GM12878 (cell line): ENCODE data around the gene ABCA3. TPM values are rescaled to one million over a fixed set of nuclear protein-coding genes. Genes with fewer than 3 reads are reported as not detected.

Source experiments
- ATAC-seq: fragments of 200-7000 bp; cut with Tn5 transposase; 3 replicates; pipeline ENCODE4 v1.9.1; 2020; ENCODE audit warnings: mild to moderate bottlenecking, moderate library complexity
- BruUV-seq: library from RNA; stranded (reverse); fragments of 400-500 nt; replicated peaks from 2 replicates; lab custom pipeline; 2021; lab: Mats Ljungman, UMichigan
- CTCF ChIA-PET: fragments of 300-600 bp; sonication (Branson Sonifier 250); formaldehyde crosslinking; extraction: SDS; loops from one replicate; lab custom pipeline; 2021; ENCODE audit warnings: inconsistent platforms; lab: Yijun Ruan, JAX
- POLR2A ChIA-PET: fragments of 350-600 bp; formaldehyde crosslinking; extraction: SDS; loops from one replicate; lab custom pipeline; 2021; ENCODE audit warnings: inconsistent platforms; lab: Charles Lee
- RAD21 ChIA-PET: fragments of 300-600 bp; sonication (Branson Sonifier 250); formaldehyde crosslinking; loops from one replicate; lab custom pipeline; 2023; ENCODE audit warnings: antibody characterized with exemption; ENCODE audit not compliant: unreplicated experiment; lab: Charles Lee
- SMC1A ChIA-PET: fragments of 300-600 bp; sonication (Branson Sonifier 250); formaldehyde crosslinking; loops from one replicate; lab custom pipeline; 2023; ENCODE audit not compliant: unreplicated experiment, uncharacterized antibody; lab: Charles Lee
- DNase-seq: peaks from one replicate; pipeline ENCODE4 v3.0.0-alpha.2; 2011; ENCODE audit warnings: low read depth, low spot score
- FAIRE-seq: peaks from 3 replicates; lab custom pipeline; 2011; peaks lifted over from hg19 to GRCh38; lab: Jason Lieb, UNC
- H2AFZ ChIP-seq: 2 replicates; pipeline ENCODE4 v1.6.0; 2011; ENCODE audit warnings: low read depth, low read length, control low read depth; ENCODE audit not compliant: control insufficient read depth
- H3K27ac ChIP-seq: 2 replicates; pipeline ENCODE4 v1.5.1; 2011; ENCODE audit warnings: control low read depth; ENCODE audit not compliant: control insufficient read depth, insufficient read depth
- H3K27me3 ChIP-seq, 2 experiments: replicated peaks in 1 of 2; 2 replicates each; pipeline versions ENCODE4 v1.6.0 to v1.6.1; 2011; ENCODE audit warnings: low read length in 1 of 2; ENCODE audit not compliant: control insufficient read depth in 2 of 2, insufficient read depth in 2 of 2
- H3K36me3 ChIP-seq, 2 experiments: 2 replicates each; pipeline ENCODE4 v1.5.1; 2011; ENCODE audit warnings: low read length in 1 of 2; ENCODE audit not compliant: control insufficient read depth in 2 of 2, insufficient read depth in 2 of 2
- H3K4me1 ChIP-seq: 2 replicates; pipeline ENCODE4 v1.6.1; 2011; ENCODE audit warnings: mild to moderate bottlenecking, low read length, moderate library complexity, mixed read lengths; ENCODE audit not compliant: control insufficient read depth, insufficient read depth
- H3K4me2 ChIP-seq: 2 replicates; pipeline ENCODE4 v1.6.0; 2011; ENCODE audit warnings: control low read depth; ENCODE audit not compliant: control insufficient read depth, insufficient read depth
- H3K4me3 ChIP-seq: fragments of 200-600 bp; sonication (generic); 2 replicates; pipeline ENCODE4 v1.5.1; 2016
- H3K79me2 ChIP-seq: 2 replicates; pipeline ENCODE4 v1.6.0; 2011; ENCODE audit warnings: low read length; ENCODE audit not compliant: control insufficient read depth, insufficient read depth
- H3K9ac ChIP-seq: 2 replicates; pipeline ENCODE4 v1.8.0; 2011; ENCODE audit warnings: low read length, control low read depth, mixed read lengths; ENCODE audit not compliant: control insufficient read depth, insufficient read depth
- H3K9me3 ChIP-seq: replicated peaks from 3 replicates; pipeline ENCODE4 v1.5.1; 2011; ENCODE audit warnings: mild to moderate bottlenecking, low read length; ENCODE audit not compliant: control insufficient read depth, insufficient read depth
- H4K20me1 ChIP-seq: 2 replicates; pipeline ENCODE4 v1.6.0; 2011; ENCODE audit not compliant: control insufficient read depth, insufficient read depth
- CBX5 ChIP-seq: sonication (generic); IDR thresholded peaks from 2 replicates; pipeline ENCODE4 v1.6.1; 2016; ENCODE audit warnings: low read depth, moderate library complexity, mild to moderate bottlenecking, inconsistent platforms
- DPF2 ChIP-seq: fragments of 450-650 bp; IDR thresholded peaks from 2 replicates; pipeline ENCODE4 v1.6.1; 2017; ENCODE audit warnings: mild to moderate bottlenecking
- EGR1 ChIP-seq, 2 experiments: IDR thresholded peaks; 1 replicate in 1 of 2; 2 replicates in 1 of 2; pipeline ENCODE4 v1.6.1; 2011 to 2012; ENCODE audit warnings: low read depth in 2 of 2, low read length in 2 of 2, borderline replicate concordance in 1 of 2, mild to moderate bottlenecking in 1 of 2, moderate library complexity in 1 of 2
- EP300 ChIP-seq, 2 experiments: fragments of 150-350 bp in 1 of 2; IDR thresholded peaks; 2 replicates each; pipeline ENCODE4 v1.6.1; 2011 to 2012; ENCODE audit warnings: low read depth in 2 of 2, low read length in 2 of 2, borderline replicate concordance in 1 of 2, improper control_type of control experiment in 1 of 2, inconsistent platforms in 1 of 2; ENCODE audit not compliant: control insufficient read depth in 1 of 2
- IKZF2 ChIP-seq, 2 experiments: fragments of 450-650 bp; IDR thresholded peaks; 2 replicates each; pipeline ENCODE4 v1.6.1; 2017; ENCODE audit warnings: mild to moderate bottlenecking in 2 of 2, moderate library complexity in 2 of 2
- IRF4 ChIP-seq: IDR thresholded peaks from 2 replicates; pipeline ENCODE4 v1.6.1; 2011; ENCODE audit warnings: low read depth, low read length
- LARP7 ChIP-seq: fragments of 450-650 bp; IDR thresholded peaks from 2 replicates; pipeline ENCODE4 v1.6.1; 2017; ENCODE audit warnings: mild to moderate bottlenecking
- MXI1 ChIP-seq: fragments of 150-350 bp; IDR thresholded peaks from 2 replicates; pipeline ENCODE4 v1.6.1; 2011; ENCODE audit warnings: low read depth, mild to moderate bottlenecking, inconsistent platforms, low read length, improper control_type of control experiment
- NFIC ChIP-seq: IDR thresholded peaks from 2 replicates; pipeline ENCODE4 v1.6.1; 2012; ENCODE audit warnings: low read depth, mild to moderate bottlenecking, inconsistent platforms, low read length, moderate library complexity
- POLR2AphosphoS5 ChIP-seq: IDR thresholded peaks from 2 replicates; pipeline ENCODE4 v1.6.1; 2011; ENCODE audit warnings: mild to moderate bottlenecking, low read length, inconsistent platforms
- RCOR1 ChIP-seq: conservative IDR thresholded peaks from 2 replicates; pipeline ENCODE4 v1.6.1; 2012; ENCODE audit warnings: low read depth, low read length, improper control_type of control experiment
- SIN3A ChIP-seq: IDR thresholded peaks from 2 replicates; pipeline ENCODE4 v1.6.1; 2012; ENCODE audit warnings: low read depth, low read length, improper control_type of control experiment
- SIX5 ChIP-seq: IDR thresholded peaks from 2 replicates; pipeline ENCODE4 v1.6.1; 2011; ENCODE audit warnings: mild to moderate bottlenecking, low read depth, low read length, moderate library complexity; ENCODE audit not compliant: severe bottlenecking
- SMAD1 ChIP-seq: fragments of 450-650 bp; IDR thresholded peaks from 2 replicates; pipeline ENCODE4 v1.6.1; 2018; ENCODE audit warnings: mild to moderate bottlenecking, low read depth; ENCODE audit not compliant: partially characterized antibody
- ZBED1 ChIP-seq: IDR thresholded peaks from 2 replicates; pipeline ENCODE4 v1.6.1; 2016; ENCODE audit warnings: borderline replicate concordance
- WGBS: methylation state at CpG from one replicate; pipeline ENCODE4 v1.1.6; 2016; ENCODE audit warnings: low lambda C conversion rate; ENCODE audit not compliant: insufficient replicate concordance, insufficient coverage; ENCODE audit errors: missing lambda C conversion rate; 5-methylcytosine and 5-hydroxymethylcytosine counted together
- in situ Hi-C: fragments of 300-500 bp; cut with MboI; formaldehyde crosslinking; loops from 9 replicates; pipeline ENCODE4 v1.14.3; 2018; ENCODE audit warnings: mixed read lengths
- intact Hi-C: fragments of 100-400 bp; cut with micrococcal nuclease; formaldehyde crosslinking; loops from one replicate; pipeline ENCODE4 v1.14.2; 2022; ENCODE audit not compliant: unreplicated experiment
- polyA plus RNA-seq, 11 experiments: library from polyadenylated mRNA; depleted of rRNA in 4 of 11; unstranded in 6 of 11; stranded (reverse) in 5 of 11; fragments of >200 nt; fragmentation: Nextera tagmentation in 4 of 11; fragmentation: Illumina TruSeq in 1 of 11; extraction: Ambion mirVana in 4 of 11; extraction: Trizol in 1 of 11; gene quantifications; 1 replicate in 1 of 11; 2 replicates in 10 of 11; pipeline versions ENCODE4 v1.2.1 to v1.2.3, GENCODE V29; 2011 to 2016; ENCODE audit warnings: inconsistent platforms in 2 of 11, missing spikeins in 2 of 11, low read depth in 1 of 11
- total RNA-seq, 4 experiments: library from RNA; depleted of rRNA in 3 of 4; stranded (reverse); fragments of >200 nt in 3 of 4; fragmentation: Illumina TruSeq in 1 of 4; extraction: Trizol in 1 of 4; gene quantifications; 2 replicates each; pipeline versions ENCODE4 v1.2.1 to v1.2.3, GENCODE V29; 2013 to 2021
- TF ChIP-seq, protein P1 (sequence below): fragments of 450-650 bp; conservative IDR thresholded peaks from 2 replicates; pipeline ENCODE4 v1.6.1; 2017; ENCODE audit warnings: mild to moderate bottlenecking, moderate library complexity
- TF ChIP-seq, protein P2 (sequence below): fragments of 450-650 bp; IDR thresholded peaks from 2 replicates; pipeline ENCODE4 v1.6.1; 2017; ENCODE audit warnings: mild to moderate bottlenecking
- TF ChIP-seq, protein P3 (sequence below): IDR thresholded peaks from 2 replicates; pipeline ENCODE4 v1.6.1; 2011; ENCODE audit warnings: borderline replicate concordance, low read depth, mild to moderate bottlenecking, moderate library complexity, low read length; ENCODE audit not compliant: insufficient read depth, poor library complexity, severe bottlenecking

Gene ABCA3
- total and polyA plus RNA-seq, 10 of the 15 experiments (the other 5 are each of a cell fraction or from before 2014, with no cell fraction given) = 0.71 to 17.6 (median 6.7) TPM

DNA sequence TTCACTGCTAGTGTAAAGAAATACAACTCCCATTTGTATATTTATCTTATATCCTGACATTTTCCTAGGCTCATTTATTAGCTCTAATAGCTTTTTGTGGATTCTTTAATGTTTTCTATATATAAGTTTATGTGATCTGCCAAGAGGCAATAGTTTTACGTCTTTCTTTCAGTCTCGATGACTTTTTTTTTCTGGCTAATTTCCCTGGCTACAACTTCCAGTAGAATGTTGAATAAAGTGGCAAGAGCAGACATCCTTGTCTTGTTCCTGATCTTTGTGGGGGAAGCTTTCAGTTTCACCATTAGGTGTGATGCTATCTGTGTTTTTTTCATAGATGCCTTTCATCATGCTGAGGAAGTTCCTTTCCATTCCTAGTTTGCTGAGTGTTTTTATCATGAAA, 43.9 kb upstream of the ABCA3 start:
- ChIA-PET CTCF (interaction anchor here (0.6 kb wide), 2 partner anchors 8 to 30 kb away, joined by 3 read pairs; no protein-coding TSS in a partner anchor), POLR2A (interaction anchor here (1.2 kb wide), 1 partner anchor 11 kb away, joined by 3 read pairs; no protein-coding TSS in a partner anchor), RAD21 (interaction anchor here (1.1 kb wide), 1 partner anchor 84 kb away, joined by 3 read pairs; no protein-coding TSS in a partner anchor), SMC1A (interaction anchor here (1.0 to 2.4 kb wide), 4 partner anchors 8 to 30 kb away, joined by 4 to 7 read pairs (median 4); no protein-coding TSS in a partner anchor)
- Histone ChIP-seq H3K27me3 (no peaks in the 10 kb centered on the region), H3K4me3 (no peak overlapping the region), H3K79me2 (no peaks in the 10 kb centered on the region), H3K4me2 (no peak overlapping the region), H2AFZ (no peak overlapping the region; the same call in 1 of the 2 replicates), H3K9me3 (peaks cover 3% of the 10 kb centered on the region; the same call in 1 of the 3 replicates), H3K27ac (no peak overlapping the region), H3K36me3 (no peaks in the 10 kb centered on the region), H3K9ac (no peak overlapping the region), H3K4me1 (no peaks in the 10 kb centered on the region), H4K20me1 (no peaks in the 10 kb centered on the region)
- FAIRE-seq (no peak), DNase-seq (no peak), ATAC-seq (no peak)
- TF ChIP-seq DPF2 (no peak), IKZF2 (IDR thresholded peaks at IDR 0.05) (no peak), MXI1 (no peak), RCOR1 (no peak), ZBED1 (no peak), IRF4 (no peak), SIX5 (no peak), LARP7 (no peak), NFIC (no peak), CBX5 (no peak), SIN3A (no peak), SMAD1 (no peak), EP300 (IDR thresholded peaks at IDR 0.05; ENCODE audit: borderline replicate concordance in 1 of 2, control insufficient read depth in 1 of 2, low read depth in 2 of 2, low read length in 2 of 2) (no peak), EGR1 (IDR thresholded peaks at IDR 0.05; ENCODE audit: borderline replicate concordance in 1 of 2, low read depth in 2 of 2, low read length in 2 of 2) (no peak), POLR2AphosphoS5 (no peak)
- TF ChIP-seq, protein P1, sequence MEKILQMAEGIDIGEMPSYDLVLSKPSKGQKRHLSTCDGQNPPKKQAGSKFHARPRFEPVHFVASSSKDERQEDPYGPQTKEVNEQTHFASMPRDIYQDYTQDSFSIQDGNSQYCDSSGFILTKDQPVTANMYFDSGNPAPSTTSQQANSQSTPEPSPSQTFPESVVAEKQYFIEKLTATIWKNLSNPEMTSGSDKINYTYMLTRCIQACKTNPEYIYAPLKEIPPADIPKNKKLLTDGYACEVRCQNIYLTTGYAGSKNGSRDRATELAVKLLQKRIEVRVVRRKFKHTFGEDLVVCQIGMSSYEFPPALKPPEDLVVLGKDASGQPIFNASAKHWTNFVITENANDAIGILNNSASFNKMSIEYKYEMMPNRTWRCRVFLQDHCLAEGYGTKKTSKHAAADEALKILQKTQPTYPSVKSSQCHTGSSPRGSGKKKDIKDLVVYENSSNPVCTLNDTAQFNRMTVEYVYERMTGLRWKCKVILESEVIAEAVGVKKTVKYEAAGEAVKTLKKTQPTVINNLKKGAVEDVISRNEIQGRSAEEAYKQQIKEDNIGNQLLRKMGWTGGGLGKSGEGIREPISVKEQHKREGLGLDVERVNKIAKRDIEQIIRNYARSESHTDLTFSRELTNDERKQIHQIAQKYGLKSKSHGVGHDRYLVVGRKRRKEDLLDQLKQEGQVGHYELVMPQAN = no peak
- TF ChIP-seq, protein P2, sequence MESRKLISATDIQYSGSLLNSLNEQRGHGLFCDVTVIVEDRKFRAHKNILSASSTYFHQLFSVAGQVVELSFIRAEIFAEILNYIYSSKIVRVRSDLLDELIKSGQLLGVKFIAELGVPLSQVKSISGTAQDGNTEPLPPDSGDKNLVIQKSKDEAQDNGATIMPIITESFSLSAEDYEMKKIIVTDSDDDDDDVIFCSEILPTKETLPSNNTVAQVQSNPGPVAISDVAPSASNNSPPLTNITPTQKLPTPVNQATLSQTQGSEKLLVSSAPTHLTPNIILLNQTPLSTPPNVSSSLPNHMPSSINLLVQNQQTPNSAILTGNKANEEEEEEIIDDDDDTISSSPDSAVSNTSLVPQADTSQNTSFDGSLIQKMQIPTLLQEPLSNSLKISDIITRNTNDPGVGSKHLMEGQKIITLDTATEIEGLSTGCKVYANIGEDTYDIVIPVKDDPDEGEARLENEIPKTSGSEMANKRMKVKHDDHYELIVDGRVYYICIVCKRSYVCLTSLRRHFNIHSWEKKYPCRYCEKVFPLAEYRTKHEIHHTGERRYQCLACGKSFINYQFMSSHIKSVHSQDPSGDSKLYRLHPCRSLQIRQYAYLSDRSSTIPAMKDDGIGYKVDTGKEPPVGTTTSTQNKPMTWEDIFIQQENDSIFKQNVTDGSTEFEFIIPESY = no peak
- TF ChIP-seq, protein P3, sequence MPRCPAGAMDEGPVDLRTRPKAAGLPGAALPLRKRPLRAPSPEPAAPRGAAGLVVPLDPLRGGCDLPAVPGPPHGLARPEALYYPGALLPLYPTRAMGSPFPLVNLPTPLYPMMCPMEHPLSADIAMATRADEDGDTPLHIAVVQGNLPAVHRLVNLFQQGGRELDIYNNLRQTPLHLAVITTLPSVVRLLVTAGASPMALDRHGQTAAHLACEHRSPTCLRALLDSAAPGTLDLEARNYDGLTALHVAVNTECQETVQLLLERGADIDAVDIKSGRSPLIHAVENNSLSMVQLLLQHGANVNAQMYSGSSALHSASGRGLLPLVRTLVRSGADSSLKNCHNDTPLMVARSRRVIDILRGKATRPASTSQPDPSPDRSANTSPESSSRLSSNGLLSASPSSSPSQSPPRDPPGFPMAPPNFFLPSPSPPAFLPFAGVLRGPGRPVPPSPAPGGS = no peak
- WGBS = 94% methylated on average over 2 of the region's 2 CpGs
- intact Hi-C loops = no loop called here
- in situ Hi-C loops = no loop called here
- no TSS peak for BruUV-seq
